ENCODE measurements around the gene RHBDD2. TPM values are rescaled to one million over a fixed set of nuclear protein-coding genes. Genes with fewer than 3 reads are reported as not detected.

RHBDD2 gene
- total and polyA plus RNA-seq, 2 donors (not counting 3 experiments of a cell fraction or from before 2014, with no cell fraction given): 36.7 to 99.2 TPM

DNA sequence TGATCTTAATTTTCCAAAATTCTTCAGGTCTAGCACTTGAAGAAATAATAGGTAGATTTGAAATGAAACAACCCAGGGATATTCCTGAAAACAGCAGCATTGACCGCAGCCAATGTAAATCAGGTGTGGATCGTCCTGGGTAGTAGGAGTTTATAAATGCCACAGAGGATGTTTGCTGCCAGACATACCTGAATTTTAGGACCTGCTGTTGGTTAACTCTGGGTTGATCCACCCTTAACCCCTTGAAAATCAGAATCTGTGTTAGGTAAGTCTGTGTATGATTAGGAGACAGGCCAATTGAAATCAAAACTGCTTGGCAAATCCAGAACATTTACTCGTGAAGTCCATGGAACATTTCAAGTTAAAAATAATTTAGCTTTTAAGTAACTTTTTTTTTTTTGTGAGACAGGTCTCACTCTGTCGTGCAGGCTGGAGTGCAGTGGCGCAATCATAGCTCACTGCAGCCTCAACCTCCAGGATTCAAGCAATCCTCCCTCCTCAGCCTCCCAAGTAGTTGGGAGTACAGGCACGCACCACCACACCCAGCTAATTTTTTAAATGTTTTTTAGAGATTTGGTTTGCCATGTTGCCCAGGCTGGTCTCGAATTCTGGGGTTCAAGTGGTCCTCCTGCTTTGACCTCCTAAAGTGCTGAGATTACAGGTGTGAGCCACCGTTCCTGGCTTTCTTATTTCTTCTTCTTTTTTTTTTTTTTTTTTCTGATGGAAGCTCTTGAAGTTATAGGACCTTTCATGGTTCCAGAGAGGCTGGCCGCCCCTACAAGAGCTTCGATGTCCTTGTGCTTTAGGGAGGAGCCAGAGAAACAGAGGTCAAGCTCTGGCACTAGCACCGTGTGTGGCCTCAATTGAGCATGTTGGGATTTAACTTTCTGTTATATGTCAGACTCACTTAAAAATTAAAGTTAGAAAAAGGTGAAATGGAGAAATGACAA lies 38.1 kb downstream of the RHBDD2 start:
- dilution Hi-C loops (cut with MboI; ENCODE audit: extremely low pct_ligation_motif_present, low sequenced_read_pairs) (no loop called here), intact Hi-C loops (cut with micrococcal nuclease) (no loop called here)
- Histone ChIP-seq H3K9me1 (replicated peaks; ENCODE audit: control insufficient read depth, extremely low read depth, insufficient read depth, low read length) (no peaks in the 10 kb centered on the region), H3K4me2 (ENCODE audit: insufficient read depth, low read length) (no peak overlapping the region), H2AFZ (ENCODE audit: low read depth, low read length) (no peak overlapping the region), H3K9ac (replicated peaks; ENCODE audit: extremely low read depth, insufficient read depth, low read length) (no peak overlapping the region), H3K4me3 (replicated peaks in 1 of 3; ENCODE audit: insufficient read depth in 1 of 3, low read depth in 1 of 3, low read length in 3 of 3) (no peak overlapping the region), H3K36me3 (ENCODE audit: control insufficient read depth in 2 of 2, extremely low read depth in 1 of 2, insufficient read depth in 2 of 2, low read length in 2 of 2) (no peaks in the 10 kb centered on the region), H3K9me3 (replicated peaks; ENCODE audit: control insufficient read depth, insufficient read depth, low read length) (no peaks in the 10 kb centered on the region), H3K27ac (ENCODE audit: insufficient read depth, low read depth, low read length) (no peak overlapping the region), H3K79me2 (ENCODE audit: control insufficient read depth, insufficient read depth, low read length) (peaks cover 17% of the 10 kb centered on the region), H4K20me1 (replicated peaks; ENCODE audit: control insufficient read depth, extremely low read depth, insufficient read depth, low read length) (no peaks in the 10 kb centered on the region), H3K4me1 (ENCODE audit: control insufficient read depth, extremely low read depth, insufficient read depth, low read length) (peaks cover 8% of the 10 kb centered on the region), H3K27me3 (ENCODE audit: control insufficient read depth in 2 of 2, insufficient read depth in 2 of 2, low read length in 2 of 2) (no peaks in the 10 kb centered on the region)
- no TSS peak for BruUV-seq (replicated peaks)
- no peak for DNase-seq (ENCODE audit: low read depth, low spot score)
- FAIRE-seq: no peak
- ChIA-PET POLR2A (no interaction called here), CTCF (interaction anchor here (1.1 to 3.6 kb wide), 3 partner anchors 8 to 104 kb away, joined by 5 to 26 read pairs (median 6); partner anchors contain the start of gene TMEM120A)
- TF ChIP-seq POLR2A (IDR thresholded peaks at IDR 0.05; ENCODE audit: low read depth, low read length) (no peak), GATA2 (IDR thresholded peaks at IDR 0.05; ENCODE audit: insufficient read depth, insufficient read length, low read depth, low read length) (no peak), JUN (IDR thresholded peaks at IDR 0.05; ENCODE audit: borderline replicate concordance, insufficient read depth, insufficient read length, low read depth) (no peak), CTCF (IDR thresholded peaks at IDR 0.05; ENCODE audit: extremely low read depth in 1 of 2, insufficient read depth in 1 of 2, low read depth in 1 of 2, low read length in 2 of 2) (no peak), POLR2AphosphoS5 (IDR thresholded peaks at IDR 0.05; ENCODE audit: insufficient read depth, low read depth, low read length) (no peak), EZH2 (IDR thresholded peaks at IDR 0.05; ENCODE audit: borderline replicate concordance, low read depth, low read length, severe bottlenecking) (no peak), FOS (IDR thresholded peaks at IDR 0.05; ENCODE audit: borderline replicate concordance, insufficient read depth, low read length) (no peak), MYC (IDR thresholded peaks at IDR 0.05; ENCODE audit: low read depth, low read length) (no peak)
- TF ChIP-seq, protein P1, sequence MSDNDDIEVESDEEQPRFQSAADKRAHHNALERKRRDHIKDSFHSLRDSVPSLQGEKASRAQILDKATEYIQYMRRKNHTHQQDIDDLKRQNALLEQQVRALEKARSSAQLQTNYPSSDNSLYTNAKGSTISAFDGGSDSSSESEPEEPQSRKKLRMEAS (IDR thresholded peaks at IDR 0.05; ENCODE audit: insufficient read depth, insufficient read length): no peak
